HUDEP-2 (cell line): ENCODE data around the gene CMA1.
"Not testable (repeated sequence)": the region's sequence is repeated elsewhere in the genome, so short reads cannot be mapped to it uniquely, and the experiment has no call there.

Source experiments
- DNase-seq, 76 experiments: peaks; one replicate each; lab custom pipeline; 2025; ENCODE audit not compliant: unreplicated experiment in 76 of 76; lab: John Stamatoyannopoulos, UW

CMA1 gene

GRCh38 chr14:24508155-24508840 lies at the start of gene CMA1:
Gene CMA1, minus strand, starts transcription at chr14:24508265. Its CDS starts 30 bp downstream, at chr14:24508235.
- no peak for DNase-seq

GRCh38 chr14:24556756-24557155 lies 48.7 kb upstream of the CMA1 start:
- DNase-seq = no peak

GRCh38 chr14:24549064-24549463 lies 41.0 kb upstream of the CMA1 start:
- not testable (repeated sequence) for DNase-seq

- no peak for DNase-seq
Measured at GRCh38 chr14:24542346-24542936, 34.4 kb upstream of the CMA1 start.

GRCh38 chr14:24535737-24536136 lies 27.7 kb upstream of the CMA1 start:
- no peak for DNase-seq

GRCh38 chr14:24534286-24534685 lies 26.2 kb upstream of the CMA1 start:
- DNase-seq = no peak

- DNase-seq = not testable (repeated sequence)
Measured at GRCh38 chr14:24525877-24526620, 18.0 kb upstream of the CMA1 start.

GRCh38 chr14:24518851-24519250 lies 10.8 kb upstream of the CMA1 start:
- no peak for DNase-seq

GRCh38 chr14:24514209-24514608 lies 6.1 kb upstream of the CMA1 start:
- DNase-seq = no peak

GRCh38 chr14:24513009-24513408 lies 4.9 kb upstream of the CMA1 start:
- DNase-seq = no peak

GRCh38 chr14:24506443-24506842 lies 1.6 kb downstream of the CMA1 start:
- no peak for DNase-seq

GRCh38 chr14:24504425-24504950 lies 3.6 kb downstream of the CMA1 start:
- DNase-seq = no peak

GRCh38 chr14:24491586-24492408 lies 16.3 kb downstream of the CMA1 start:
- DNase-seq = not testable (repeated sequence)

- peak in 1 of 76 experiments; percentile 15 for DNase-seq
Measured at GRCh38 chr14:24483604-24484252, 24.3 kb downstream of the CMA1 start.

- peak in 3 of 76 experiments; percentile 13 to 34 (median 19) for DNase-seq
Measured at GRCh38 chr14:24482699-24483303, 25.3 kb downstream of the CMA1 start.

GRCh38 chr14:24481622-24482324 lies 26.3 kb downstream of the CMA1 start:
- DNase-seq = peak in 28 of 76 experiments; percentile 2 to 53 (median 20)

- not testable (repeated sequence) for DNase-seq
Measured at GRCh38 chr14:24479999-24480398, 28.1 kb downstream of the CMA1 start.

- no peak for DNase-seq
Measured at GRCh38 chr14:24475261-24475660, 32.8 kb downstream of the CMA1 start.

- DNase-seq = no peak
Measured at GRCh38 chr14:24473211-24473610, 34.9 kb downstream of the CMA1 start.
